Measurements from ENCODE around the gene ARRDC1.

- TF ChIP-seq TAF1 (IDR thresholded peaks at IDR 0.05; ENCODE audit: low read depth), result no peak
- TF ChIP-seq CTCF (IDR thresholded peaks at IDR 0.05; ENCODE audit: poor library complexity, severe bottlenecking), result no peak
- TF ChIP-seq RAD21 (conservative IDR thresholded peaks at IDR 0.05), result no peak
- TF ChIP-seq EP300 (conservative IDR thresholded peaks at IDR 0.05; ENCODE audit: poor library complexity, severe bottlenecking), result no peak
- no peak for TF ChIP-seq SMC3 (conservative IDR thresholded peaks at IDR 0.05; ENCODE audit: poor library complexity)
- TF ChIP-seq MXI1 (conservative IDR thresholded peaks at IDR 0.05; ENCODE audit: poor library complexity, severe bottlenecking), result no peak
Observed at GRCh38 chr9:137611623-137612609, 6.4 kb downstream of the ARRDC1 start.
